Mesothelial cell of epicardium (in vitro differentiated cells): ENCODE data around the gene HAGH. TPM values are rescaled to one million over a fixed set of nuclear protein-coding genes. Genes with fewer than 3 reads are reported as not detected.

Experiments
- DNase-seq, 2 experiments: peaks; one replicate each; pipeline ENCODE4 v3.0.0; 2021; ENCODE audit warnings: low spot score in 2 of 2; ENCODE audit not compliant: unreplicated experiment in 2 of 2
- H3K27ac Mint-ChIP-seq: 2 replicates; pipeline ENCODE4 v1.8.0; 2021; ENCODE audit warnings: mixed read lengths
- H3K27me3 Mint-ChIP-seq: 2 replicates; pipeline ENCODE4 v1.8.0; 2021; ENCODE audit warnings: low read depth, mixed read lengths
- H3K36me3 Mint-ChIP-seq: 2 replicates; pipeline ENCODE4 v1.8.0; 2021; ENCODE audit warnings: mixed read lengths
- H3K4me1 Mint-ChIP-seq: 2 replicates; pipeline ENCODE4 v1.8.0; 2021; ENCODE audit warnings: mixed read lengths
- H3K4me3 Mint-ChIP-seq: 2 replicates; pipeline ENCODE4 v1.8.0; 2021; ENCODE audit warnings: mild to moderate bottlenecking, moderate library complexity, mixed read lengths
- H3K9me3 Mint-ChIP-seq: 2 replicates; pipeline ENCODE4 v1.8.0; 2021; ENCODE audit warnings: mixed read lengths
- CTCF ChIP-seq: fragments of 200-600 bp; sonication (generic); IDR thresholded peaks from one replicate; pipeline ENCODE4 v1.5.0; 2021; ENCODE audit warnings: antibody characterized with exemption; ENCODE audit not compliant: unreplicated experiment
- total RNA-seq: library from RNA; stranded (reverse); gene quantifications from 3 replicates; pipeline ENCODE4 v1.2.1, GENCODE V29; 2021

HAGH gene
- total RNA-seq, 1 donor from 2014 or later, result 27.8 TPM

DNA sequence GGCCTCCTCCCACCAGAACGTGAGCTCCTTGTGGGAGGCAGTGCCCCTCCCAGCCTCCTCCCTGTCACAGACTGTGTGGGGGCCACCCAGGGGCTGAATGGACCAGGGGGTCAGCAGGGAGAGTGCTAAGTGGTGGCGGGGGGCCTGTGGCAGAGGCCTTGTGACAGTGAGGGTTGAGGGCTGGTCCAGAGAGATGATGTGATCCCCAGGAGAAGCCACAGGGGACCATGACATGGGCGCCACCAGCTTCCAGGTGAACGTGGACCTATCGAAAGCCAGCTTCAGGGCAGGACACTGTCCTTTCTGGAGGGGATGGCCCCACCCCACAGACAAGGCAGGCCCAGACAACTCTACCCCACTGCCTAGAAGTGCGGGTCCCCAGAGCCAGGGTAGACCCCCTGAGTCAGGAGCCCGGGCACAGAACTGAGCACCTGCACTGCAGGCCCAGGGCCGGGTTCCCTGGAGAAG lies 47.4 kb downstream of the HAGH start:
- Mint-ChIP-seq H3K4me3 (no peak overlapping the region), H3K27ac (no peak overlapping the region)

DNA sequence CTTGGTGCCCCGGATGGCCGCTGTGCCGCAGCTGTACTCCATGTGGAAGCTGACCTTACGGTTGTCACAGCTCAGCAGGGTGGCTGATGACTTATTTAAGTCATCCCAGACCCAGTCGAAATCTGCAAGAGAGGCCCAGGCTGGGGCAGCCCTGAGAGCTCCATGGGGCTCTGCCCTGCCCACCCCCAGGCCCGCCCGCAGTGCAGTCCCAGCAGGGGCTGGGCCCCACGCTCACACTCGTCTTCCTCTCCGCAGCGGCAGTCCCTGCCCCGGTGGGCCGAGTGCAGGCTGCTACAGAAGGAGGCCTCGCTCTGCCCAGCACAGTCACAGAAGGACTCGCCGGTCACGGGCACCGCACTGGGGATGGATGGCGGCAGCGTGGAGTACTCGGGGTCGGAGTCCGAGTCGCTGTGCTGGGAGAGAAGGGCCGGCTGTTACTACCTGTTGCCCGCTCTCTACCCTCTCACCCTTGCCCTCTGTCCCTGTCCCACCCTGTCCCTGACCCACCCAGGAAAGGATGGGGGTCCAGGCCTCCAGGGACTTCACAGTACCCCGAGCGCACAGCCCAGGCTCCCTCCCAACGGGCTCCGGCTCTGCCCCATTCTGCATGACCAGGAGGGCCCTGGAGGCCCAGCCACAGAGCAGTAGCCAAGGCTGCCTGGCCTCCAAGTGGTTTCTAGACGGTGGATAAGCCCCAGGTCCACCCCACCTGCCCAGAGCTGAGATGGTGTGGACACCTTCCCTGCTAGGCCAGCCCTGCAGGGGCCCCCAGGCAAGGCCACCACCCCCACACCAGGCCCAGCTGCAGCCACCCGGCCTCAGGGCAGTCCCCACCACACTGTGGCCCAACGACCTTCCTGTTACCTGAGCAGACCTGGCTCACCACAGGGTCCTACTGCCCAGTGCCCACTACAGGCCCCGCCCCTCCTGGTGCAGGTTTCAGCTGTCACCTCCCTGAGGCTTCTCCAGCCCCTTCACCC lies 48.1 kb downstream of the HAGH start:
- H3K27ac Mint-ChIP-seq, result no peak overlapping the region
- H3K4me1 Mint-ChIP-seq, result peaks cover 18% of the 10 kb centered on the region
- no peaks in the 10 kb centered on the region for H3K27me3 Mint-ChIP-seq
- no peak for DNase-seq
- no peaks in the 10 kb centered on the region for H3K9me3 Mint-ChIP-seq
- H3K36me3 Mint-ChIP-seq, result no peaks in the 10 kb centered on the region
- no peak for TF ChIP-seq CTCF
- H3K4me3 Mint-ChIP-seq, result no peak overlapping the region

More for the DNA sequence above, 47.4 kb downstream of the HAGH start:
- DNase-seq, result no peak
- H3K4me1 Mint-ChIP-seq, result peaks cover 18% of the 10 kb centered on the region
- no peak for TF ChIP-seq CTCF
- no peaks in the 10 kb centered on the region for H3K36me3 Mint-ChIP-seq
- H3K27me3 Mint-ChIP-seq, result no peaks in the 10 kb centered on the region
- no peaks in the 10 kb centered on the region for H3K9me3 Mint-ChIP-seq

- Mint-ChIP-seq H3K27ac (no peak overlapping the region), H3K4me1 (peaks cover 15% of the 10 kb centered on the region), H3K27me3 (no peaks in the 10 kb centered on the region), H3K4me3 (no peak overlapping the region), H3K9me3 (no peaks in the 10 kb centered on the region), H3K36me3 (no peaks in the 10 kb centered on the region)
- TF ChIP-seq CTCF, result no peak
- no peak for DNase-seq
Measured at GRCh38 chr16:1777375-1778199, 49.0 kb downstream of the HAGH start.

- DNase-seq, result no peak
- Mint-ChIP-seq H3K27ac (no peak overlapping the region), H3K4me1 (peaks cover 19% of the 10 kb centered on the region), H3K4me3 (no peak overlapping the region), H3K36me3 (no peaks in the 10 kb centered on the region), H3K9me3 (no peaks in the 10 kb centered on the region), H3K27me3 (no peaks in the 10 kb centered on the region)
- no peak for TF ChIP-seq CTCF
Measured at GRCh38 chr16:1776991-1777374, 49.6 kb downstream of the HAGH start.

DNA sequence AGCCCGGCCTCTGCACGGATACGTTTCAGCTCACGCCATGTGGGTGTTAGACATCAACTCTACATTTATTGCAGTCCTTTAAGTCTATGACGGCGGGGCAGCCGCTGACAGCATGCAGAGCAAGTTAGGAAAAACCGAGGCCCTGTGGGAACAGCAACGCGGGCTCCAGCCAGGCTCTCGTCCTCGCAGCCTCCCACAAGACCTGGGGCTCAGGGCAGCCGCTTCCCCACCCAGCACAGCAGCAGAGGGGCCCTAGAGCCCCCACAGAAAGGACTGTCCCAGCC lies 50.0 kb downstream of the HAGH start:
- DNase-seq, result no peak
- Mint-ChIP-seq H3K36me3 (no peaks in the 10 kb centered on the region), H3K4me3 (peak overlapping the region; percentile 13), H3K4me1 (peaks cover 19% of the 10 kb centered on the region), H3K9me3 (no peaks in the 10 kb centered on the region), H3K27me3 (no peaks in the 10 kb centered on the region), H3K27ac (no peak overlapping the region)
- no peak for TF ChIP-seq CTCF
